OCI-LY1 (cell line): Measurements from ENCODE around the gene CNPY4.

ENCODE experiments used
- CTCF ChIP-seq: fragments of 200-600 bp; sonication (generic), shearing (Covaris generic); IDR thresholded peaks from 2 replicates; pipeline ENCODE4 v1.5.1; 2017; ENCODE audit warnings: mild to moderate bottlenecking, antibody characterized with exemption, low read length, moderate library complexity, mixed read lengths
- EZH2 ChIP-seq: fragments of 200-600 bp; sonication (generic), shearing (Covaris generic); IDR thresholded peaks from 2 replicates; pipeline ENCODE4 v1.8.0; 2017; ENCODE audit warnings: borderline replicate concordance, mixed run types, mild to moderate bottlenecking, antibody characterized with exemption, low read length, moderate library complexity, mixed read lengths

GRCh38 chr7:100154651-100155491, 35.4 kb downstream of the CNPY4 start:
- TF ChIP-seq CTCF = no peak; the same call in 1 of the 2 replicates
- no peak for TF ChIP-seq EZH2
